ENCODE measurements around the gene TTC4.

DNA sequence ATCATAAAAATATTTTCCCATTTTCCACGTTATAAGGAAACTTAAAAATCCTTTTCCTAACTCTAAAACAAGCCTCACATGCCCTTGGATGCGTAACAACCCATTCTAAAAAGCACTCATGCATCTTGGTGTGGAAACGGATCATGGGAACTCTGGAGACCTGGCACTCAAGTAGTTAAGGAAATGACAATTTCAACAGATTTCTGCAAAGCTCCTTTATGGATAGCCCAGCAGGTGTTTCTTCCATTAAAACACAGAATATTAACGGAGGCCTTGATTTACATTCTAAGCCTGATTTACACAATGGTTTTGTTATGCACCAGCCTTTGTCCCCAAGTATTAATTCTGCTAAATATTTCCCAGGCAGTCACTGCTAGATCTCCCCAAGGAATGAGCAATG is 35.8 kb downstream of the TTC4 start:
- TF ChIP-seq POLR2A (IDR thresholded peaks at IDR 0.05): no peak
- TF ChIP-seq, protein P1, sequence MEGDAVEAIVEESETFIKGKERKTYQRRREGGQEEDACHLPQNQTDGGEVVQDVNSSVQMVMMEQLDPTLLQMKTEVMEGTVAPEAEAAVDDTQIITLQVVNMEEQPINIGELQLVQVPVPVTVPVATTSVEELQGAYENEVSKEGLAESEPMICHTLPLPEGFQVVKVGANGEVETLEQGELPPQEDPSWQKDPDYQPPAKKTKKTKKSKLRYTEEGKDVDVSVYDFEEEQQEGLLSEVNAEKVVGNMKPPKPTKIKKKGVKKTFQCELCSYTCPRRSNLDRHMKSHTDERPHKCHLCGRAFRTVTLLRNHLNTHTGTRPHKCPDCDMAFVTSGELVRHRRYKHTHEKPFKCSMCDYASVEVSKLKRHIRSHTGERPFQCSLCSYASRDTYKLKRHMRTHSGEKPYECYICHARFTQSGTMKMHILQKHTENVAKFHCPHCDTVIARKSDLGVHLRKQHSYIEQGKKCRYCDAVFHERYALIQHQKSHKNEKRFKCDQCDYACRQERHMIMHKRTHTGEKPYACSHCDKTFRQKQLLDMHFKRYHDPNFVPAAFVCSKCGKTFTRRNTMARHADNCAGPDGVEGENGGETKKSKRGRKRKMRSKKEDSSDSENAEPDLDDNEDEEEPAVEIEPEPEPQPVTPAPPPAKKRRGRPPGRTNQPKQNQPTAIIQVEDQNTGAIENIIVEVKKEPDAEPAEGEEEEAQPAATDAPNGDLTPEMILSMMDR (IDR thresholded peaks at IDR 0.05): no peak

All from heart left ventricle (tissue), 13 donors.